Esophagus (tissue), 2 donors: ENCODE measurements around the gene GCNT2. TPM values are rescaled to one million over a fixed set of nuclear protein-coding genes. Genes with fewer than 3 reads are reported as not detected.
"Not testable (repeated sequence)": the region's sequence is repeated elsewhere in the genome, so short reads cannot be mapped to it uniquely, and the experiment has no call there.

Source experiments
- H3K27ac ChIP-seq, 2 donors: one replicate each; pipeline ENCODE4 v1.5.1; 2013; ENCODE audit warnings: low read depth in 2 of 2, mild to moderate bottlenecking in 2 of 2, inconsistent platforms in 1 of 2, low read length in 1 of 2, moderate library complexity in 1 of 2
- H3K27me3 ChIP-seq, 2 donors: one replicate each; pipeline ENCODE4 v1.6.1; 2013; ENCODE audit warnings: low read length in 2 of 2, control low read depth in 1 of 2, mild to moderate bottlenecking in 1 of 2; ENCODE audit not compliant: insufficient read depth in 2 of 2, control insufficient read depth in 1 of 2
- H3K36me3 ChIP-seq, 2 donors: one replicate each; pipeline ENCODE4 v1.6.1; 2013; ENCODE audit warnings: low read length in 1 of 2; ENCODE audit not compliant: control insufficient read depth in 2 of 2, insufficient read depth in 2 of 2
- H3K4me1 ChIP-seq, 2 donors: one replicate each; pipeline ENCODE4 v1.6.1; 2013; ENCODE audit warnings: low read length in 1 of 2; ENCODE audit not compliant: control insufficient read depth in 2 of 2, insufficient read depth in 2 of 2
- H3K4me3 ChIP-seq, 2 donors: one replicate each; pipeline ENCODE4 v1.5.1; 2013; ENCODE audit warnings: low read length in 2 of 2, mild to moderate bottlenecking in 2 of 2, low read depth in 1 of 2, moderate library complexity in 1 of 2
- H3K9me3 ChIP-seq, 2 donors: one replicate each; pipeline ENCODE4 v1.6.1; 2013; ENCODE audit warnings: mild to moderate bottlenecking in 2 of 2, low read depth in 1 of 2, low read length in 1 of 2, moderate library complexity in 1 of 2; ENCODE audit not compliant: control insufficient read depth in 2 of 2, insufficient read depth in 1 of 2
- WGBS, 2 donors: extraction: QIAGEN DNeasy Blood & Tissue Kit; methylation state at CpG; one replicate each; pipeline ENCODE4 v1.1.7; 2013; 5-methylcytosine and 5-hydroxymethylcytosine counted together
- polyA plus RNA-seq, 2 donors: library from polyadenylated mRNA; stranded (reverse); fragments of 200-250 nt; gene quantifications; one replicate each; pipeline ENCODE4 v1.2.3, GENCODE V29; 2013
- donor health status: healthy with polysubstance abuse.
- donor health status: Bipolar disorder and iron deficiency.

GCNT2 gene
- polyA plus RNA-seq, 2 donors = 3.0 to 3.1 TPM

DNA sequence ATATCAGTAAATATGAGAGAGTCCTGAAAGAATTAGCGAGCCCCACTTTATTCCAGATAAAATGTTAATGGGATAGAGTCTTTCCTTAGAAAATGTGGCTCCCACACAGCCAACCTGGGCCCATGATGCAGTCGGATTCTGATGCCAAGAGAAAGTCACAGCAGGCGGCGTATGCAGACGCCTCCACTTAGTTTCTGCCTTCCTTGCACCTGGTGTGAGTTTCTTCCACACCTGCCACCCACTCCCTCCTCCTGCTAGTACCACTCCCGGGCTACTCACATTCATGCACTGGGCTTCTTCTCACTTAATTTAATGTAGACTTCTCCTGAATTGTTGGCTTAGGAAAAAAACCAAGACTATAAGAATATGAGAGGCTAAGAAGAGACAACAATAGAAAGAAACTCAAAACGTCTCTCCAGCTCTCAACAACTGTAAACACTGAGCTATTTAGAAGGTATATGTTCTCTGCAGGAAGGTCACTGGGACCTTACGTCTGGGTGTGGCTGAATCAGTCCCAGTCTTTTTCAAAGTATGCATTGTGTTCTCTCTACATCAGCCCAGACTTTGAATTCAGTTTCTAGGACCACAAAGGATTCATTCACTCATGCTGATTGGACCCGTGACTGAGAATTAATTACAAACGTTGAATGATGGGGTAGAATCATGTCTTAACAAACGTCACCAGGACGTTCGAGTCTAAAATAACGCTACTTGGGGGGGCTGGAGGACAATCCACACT, 70.4 kb downstream of the GCNT2 start:
- H3K36me3 ChIP-seq = no peaks in the 10 kb centered on the region
- no peak overlapping the region for H3K4me3 ChIP-seq
- H3K4me1 ChIP-seq = no peaks in the 10 kb centered on the region
- H3K27me3 ChIP-seq = no peaks in the 10 kb centered on the region
- WGBS, 2 donors = 75 to 83% methylated on average over 14 of the region's 14 CpGs
- H3K9me3 ChIP-seq = peaks cover 0 to 3% of the 10 kb centered on the region in 2 donors
- no peak overlapping the region for H3K27ac ChIP-seq

DNA sequence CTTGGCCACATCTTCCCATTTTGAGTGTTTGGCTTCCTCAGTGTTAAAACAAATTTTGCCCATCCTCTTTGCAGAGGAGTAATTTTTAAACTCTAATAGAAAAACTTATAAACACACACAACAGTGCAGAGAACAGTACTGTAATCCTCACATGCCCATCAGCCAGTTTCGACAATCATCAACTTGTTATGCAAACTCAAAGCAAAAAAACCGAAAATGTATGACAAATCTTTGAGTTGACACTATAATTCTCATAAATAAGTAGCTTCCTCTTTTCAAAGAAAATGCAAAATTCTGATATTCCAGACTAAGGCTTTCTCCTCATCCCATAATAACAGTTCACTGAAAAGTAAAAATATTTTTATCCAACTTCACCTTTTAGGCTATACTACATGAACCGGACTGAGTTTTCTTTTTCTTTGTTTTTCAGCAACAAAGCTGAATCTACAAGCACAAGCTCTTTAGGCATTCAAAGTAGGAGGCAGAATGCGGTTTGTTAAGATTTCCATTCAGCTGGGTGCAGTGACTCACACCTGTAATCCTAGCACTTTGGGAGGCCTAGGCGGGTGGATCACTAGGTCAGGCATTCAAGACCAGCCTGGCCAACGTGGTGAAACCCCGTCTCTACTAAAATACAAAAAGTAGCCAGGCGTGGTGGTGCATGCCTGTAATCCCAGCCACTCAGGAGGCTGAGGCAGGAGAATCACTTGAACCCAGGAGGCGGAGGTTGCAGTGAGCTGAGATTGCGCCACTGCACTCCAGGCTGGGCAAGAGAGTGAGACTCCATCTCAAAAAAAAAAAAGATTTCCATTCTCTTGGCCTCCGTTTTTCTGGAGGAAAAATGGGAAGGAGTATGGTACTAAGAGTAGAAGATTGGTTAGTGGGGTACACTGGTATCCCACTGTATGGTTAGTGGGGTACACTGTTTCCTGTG, 74.8 kb downstream of the GCNT2 start:
- no peak overlapping the region for H3K27ac ChIP-seq
- WGBS, 2 donors = 54 to 74% methylated on average over 11 of the region's 11 CpGs

DNA sequence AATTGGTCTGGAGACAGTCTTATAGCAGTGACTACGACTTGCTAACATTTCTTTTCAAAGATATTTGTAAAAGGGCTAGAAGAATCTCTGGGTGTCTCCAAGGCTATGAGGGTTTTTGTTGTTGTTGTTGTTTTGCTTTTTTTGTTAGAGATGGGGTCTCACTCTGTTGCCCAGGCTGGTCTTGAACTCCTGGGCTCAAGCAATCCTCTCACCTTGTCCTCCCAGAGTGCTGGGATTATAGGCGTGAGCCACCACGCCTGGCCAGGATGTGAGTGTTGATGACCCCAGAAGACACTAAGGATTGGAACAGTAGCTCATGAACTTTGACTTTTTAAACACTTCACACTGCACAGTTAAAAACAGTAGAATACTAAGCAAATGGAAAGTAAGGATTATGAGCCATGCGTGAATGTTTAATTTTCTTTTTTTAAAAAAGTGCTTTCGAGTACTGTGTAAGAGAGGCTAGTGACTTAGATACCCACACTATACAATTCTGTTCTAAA, 76.4 kb downstream of the GCNT2 start:
- Histone ChIP-seq H3K27me3 (no peaks in the 10 kb centered on the region), H3K4me3 (no peak overlapping the region), H3K4me1 (no peaks in the 10 kb centered on the region), H3K27ac (no peak overlapping the region), H3K9me3 (no peaks in the 10 kb centered on the region), H3K36me3 (no peaks in the 10 kb centered on the region)
- WGBS, 2 donors = 90 to 92% methylated on average over 5 of the region's 5 CpGs

More for the DNA sequence above, 74.8 kb downstream of the GCNT2 start:
- no peaks in the 10 kb centered on the region for H3K36me3 ChIP-seq
- no peaks in the 10 kb centered on the region for H3K9me3 ChIP-seq
- H3K4me3 ChIP-seq = no peak overlapping the region
- no peaks in the 10 kb centered on the region for H3K27me3 ChIP-seq
- H3K4me1 ChIP-seq = no peaks in the 10 kb centered on the region

DNA sequence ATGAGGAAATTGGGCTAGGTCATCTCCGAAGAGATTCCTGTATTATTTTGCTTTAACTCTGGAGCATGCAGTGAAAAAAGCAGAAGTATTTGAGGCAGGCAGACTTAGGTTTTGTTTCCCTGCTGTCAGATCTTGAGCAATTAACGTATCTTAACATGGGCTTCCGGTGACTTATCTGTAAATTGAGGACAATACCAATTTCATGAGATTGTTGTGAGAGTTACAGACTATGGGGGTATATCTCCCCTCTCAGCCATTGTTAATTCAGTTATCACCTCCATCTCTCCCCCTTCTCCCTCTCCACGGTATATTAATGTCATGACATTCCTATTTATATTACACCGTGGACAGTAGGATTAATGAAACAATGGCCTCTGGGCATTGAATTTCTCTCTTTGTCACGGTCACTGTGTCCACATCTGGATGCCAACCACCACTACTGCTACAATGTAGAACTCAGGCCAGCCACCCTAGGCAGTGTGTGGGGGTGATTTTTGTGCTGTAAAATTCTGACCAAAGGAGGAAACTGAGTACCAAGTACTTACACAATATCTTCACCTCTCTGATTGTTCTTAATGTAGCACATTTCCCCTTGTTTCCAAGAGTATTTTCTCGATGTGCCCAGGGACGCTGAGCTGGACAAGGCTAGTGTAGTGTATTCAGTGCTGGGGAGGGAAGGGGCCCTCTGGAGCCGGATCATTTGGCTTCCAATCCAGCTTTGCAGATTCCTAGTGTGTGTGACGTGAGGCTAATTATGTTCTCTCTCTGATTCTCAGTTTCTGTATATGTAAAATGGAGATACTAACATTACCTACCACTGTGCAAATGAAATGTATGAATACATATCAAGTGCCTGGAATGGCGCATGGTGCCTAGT, 77.2 kb downstream of the GCNT2 start:
- Histone ChIP-seq H3K27ac (no peak overlapping the region), H3K9me3 (no peaks in the 10 kb centered on the region), H3K36me3 (no peaks in the 10 kb centered on the region), H3K4me3 (no peak overlapping the region), H3K27me3 (no peaks in the 10 kb centered on the region), H3K4me1 (no peaks in the 10 kb centered on the region)
- WGBS, 2 donors = 66 to 70% methylated on average over 11 of the region's 11 CpGs

DNA sequence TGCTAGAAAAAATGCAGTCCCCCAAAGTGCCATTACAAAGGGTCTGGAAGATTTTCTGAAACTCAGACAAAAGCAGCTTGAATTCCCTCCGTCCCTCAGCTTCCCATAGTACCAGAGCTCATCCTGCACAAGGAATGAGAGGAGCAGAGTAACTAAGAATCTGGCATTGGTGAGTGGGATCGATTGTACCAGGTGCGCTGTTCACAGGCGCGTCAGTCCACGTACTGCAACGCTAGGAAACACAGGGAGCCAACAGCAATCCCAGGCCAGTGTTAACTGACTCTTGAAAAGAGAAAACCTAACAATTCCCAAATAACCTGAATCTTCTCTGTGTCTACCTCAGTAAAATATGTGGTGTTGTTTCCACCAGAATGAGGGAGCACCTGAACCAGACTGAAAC, 77.9 kb downstream of the GCNT2 start:
- no peaks in the 10 kb centered on the region for H3K4me1 ChIP-seq
- no peak overlapping the region for H3K27ac ChIP-seq
- no peak overlapping the region for H3K4me3 ChIP-seq
- no peaks in the 10 kb centered on the region for H3K36me3 ChIP-seq
- H3K27me3 ChIP-seq = no peaks in the 10 kb centered on the region
- no peaks in the 10 kb centered on the region for H3K9me3 ChIP-seq
- 82 to 94% methylated on average over 7 of the region's 7 CpGs for WGBS, 2 donors

DNA sequence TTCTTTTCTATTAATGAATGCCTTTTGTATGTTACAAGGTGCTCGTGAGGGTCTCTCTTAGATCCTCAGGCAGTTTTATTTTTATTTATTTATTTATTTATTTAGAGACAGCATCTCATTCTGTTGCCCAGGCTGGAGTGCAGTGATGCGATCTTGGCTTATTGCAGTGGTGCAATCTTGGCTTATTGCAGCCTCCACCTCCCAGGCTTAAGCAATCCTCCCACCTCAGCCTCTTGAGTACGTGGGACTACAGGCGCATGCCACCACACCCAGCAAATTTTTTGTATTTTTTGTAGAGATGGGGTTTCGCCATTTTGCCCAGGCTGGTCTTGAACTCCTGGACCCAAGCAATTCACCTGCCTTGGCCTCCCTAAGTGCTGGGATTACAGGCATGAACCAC, 79.5 kb downstream of the GCNT2 start:
- H3K9me3 ChIP-seq, H3K4me3 ChIP-seq, H3K4me1 ChIP-seq, H3K27me3 ChIP-seq, H3K36me3 ChIP-seq, H3K27ac ChIP-seq: not testable (repeated sequence)
- 89 to 90% methylated on average over 5 of the region's 5 CpGs for WGBS, 2 donors

DNA sequence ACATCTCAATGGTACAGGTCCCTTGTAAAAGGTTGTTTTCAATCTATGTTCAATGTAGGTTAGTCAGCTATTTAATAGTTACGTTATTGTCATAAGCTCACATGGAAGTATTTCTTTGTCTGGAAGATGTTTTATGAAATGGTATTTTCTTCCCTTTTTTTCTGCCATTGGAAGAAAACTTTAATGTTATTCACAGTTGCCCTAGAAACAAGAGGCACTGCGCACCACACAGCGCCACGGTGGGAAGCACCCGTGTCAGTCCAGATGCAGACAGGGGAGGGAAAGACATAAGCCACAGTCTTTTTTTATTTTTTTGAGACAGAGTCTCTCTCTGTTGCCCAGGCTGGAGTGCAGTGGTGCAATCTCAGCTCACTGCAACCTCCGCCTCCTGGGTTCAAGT, 82.1 kb downstream of the GCNT2 start:
- Histone ChIP-seq H3K27ac (no peak overlapping the region), H3K9me3 (no peaks in the 10 kb centered on the region), H3K4me1 (no peaks in the 10 kb centered on the region), H3K36me3 (no peaks in the 10 kb centered on the region), H3K27me3 (no peaks in the 10 kb centered on the region), H3K4me3 (no peak overlapping the region)
- 91 to 93% methylated on average over 6 of the region's 6 CpGs for WGBS, 2 donors

DNA sequence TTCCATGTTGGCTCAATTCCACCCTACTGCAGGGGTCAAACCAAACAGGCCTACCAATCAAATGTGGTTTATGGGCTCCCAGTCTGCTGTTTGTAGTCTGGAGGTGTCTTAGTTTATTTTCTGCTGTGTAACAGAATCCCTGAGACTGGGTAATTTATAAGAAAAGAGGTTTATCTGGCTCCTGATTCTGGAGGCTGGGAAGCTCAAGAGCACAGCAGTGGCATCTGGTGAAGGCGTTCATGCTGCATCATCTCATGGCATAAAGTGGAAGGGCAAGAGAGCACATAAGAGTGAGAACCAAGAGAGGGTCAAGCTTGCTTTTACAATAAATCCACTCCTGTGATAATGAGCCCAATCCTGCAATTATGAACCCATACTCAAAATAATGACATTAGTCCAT, 87.9 kb downstream of the GCNT2 start:
- Histone ChIP-seq H3K4me1 (peaks cover 0 to 2% of the 10 kb centered on the region in 2 donors), H3K27me3 (no peaks in the 10 kb centered on the region), H3K36me3 (no peaks in the 10 kb centered on the region), H3K4me3 (no peak overlapping the region), H3K9me3 (no peaks in the 10 kb centered on the region), H3K27ac (no peak overlapping the region)
- 95 to 96% methylated on average over 1 of the region's 1 CpG for WGBS, 2 donors

DNA sequence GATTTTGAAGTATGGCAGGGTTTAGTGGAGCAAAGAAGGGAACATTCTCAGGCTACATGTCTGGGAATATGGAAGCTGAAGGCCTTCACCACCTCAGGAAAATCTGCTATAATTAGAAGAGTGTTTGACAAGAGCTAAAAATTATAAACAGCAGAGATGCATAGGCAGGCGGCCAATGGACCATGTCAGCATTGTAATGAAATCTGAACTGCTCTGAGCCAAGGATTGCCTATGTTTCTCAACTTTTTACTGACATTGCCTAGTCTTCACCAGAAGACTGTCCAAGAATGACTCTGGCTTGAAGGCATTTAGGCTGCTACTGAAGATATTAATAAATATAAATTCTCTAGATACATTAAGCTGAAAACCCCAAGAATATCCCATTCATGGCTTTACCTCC, 89.1 kb downstream of the GCNT2 start:
- Histone ChIP-seq H3K27ac (no peak overlapping the region), H3K27me3 (no peaks in the 10 kb centered on the region), H3K4me1 (peaks cover 0 to 2% of the 10 kb centered on the region in 2 donors), H3K9me3 (no peaks in the 10 kb centered on the region), H3K36me3 (no peaks in the 10 kb centered on the region), H3K4me3 (no peak overlapping the region)
- 73 to 85% methylated on average over 1 of the region's 1 CpG for WGBS, 2 donors
